ENCODE results near the gene GTPBP8.

GTPBP8 gene

DNA sequence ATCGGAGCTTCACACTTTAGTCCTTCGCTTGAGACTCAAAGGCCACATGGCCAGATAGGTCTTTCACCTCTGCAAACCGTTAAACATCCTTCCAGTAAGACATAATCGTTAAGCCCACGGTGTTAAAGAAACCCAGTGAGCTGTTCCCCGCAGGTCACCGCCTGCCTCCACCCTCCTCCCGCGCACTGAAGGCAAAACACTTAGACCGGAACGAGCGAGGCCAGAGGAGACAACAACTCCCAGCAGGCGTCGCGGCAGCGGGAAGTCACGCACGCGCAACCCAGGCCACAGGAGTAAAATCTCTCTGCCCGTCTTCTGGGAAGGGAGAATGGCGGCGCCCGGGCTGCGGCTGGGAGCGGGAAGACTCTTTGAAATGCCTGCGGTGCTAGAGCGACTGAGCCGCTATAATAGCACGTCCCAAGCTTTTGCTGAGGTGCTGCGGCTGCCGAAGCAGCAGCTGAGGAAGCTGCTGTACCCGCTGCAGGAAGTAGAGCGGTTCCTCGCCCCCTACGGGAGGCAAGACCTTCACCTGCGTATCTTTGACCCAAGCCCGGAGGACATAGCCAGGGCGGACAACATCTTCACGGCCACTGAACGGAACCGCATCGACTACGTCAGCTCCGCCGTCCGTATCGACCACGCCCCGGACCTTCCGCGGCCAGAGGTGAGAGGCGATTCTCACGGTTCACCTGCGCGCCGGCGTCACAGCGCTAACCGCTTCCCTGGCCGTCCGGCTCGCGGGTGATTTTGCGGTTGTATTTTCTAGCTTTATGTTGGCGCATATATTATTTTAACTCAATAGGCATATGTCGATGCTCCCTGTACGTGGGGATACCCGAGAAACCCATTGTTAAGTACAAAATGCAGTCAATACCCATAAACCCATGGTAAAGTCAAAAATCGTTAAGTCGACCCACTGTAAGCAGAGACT lies at the start of gene GTPBP8:
Gene GTPBP8 (plus strand): TSS at position 313 of the 931 bp plus-strand sequence. CDS start 16 bp downstream, at position 329.
- peak; percentile 91 for DNase-seq (ENCODE audit: low read depth)
- TF ChIP-seq, protein P1, sequence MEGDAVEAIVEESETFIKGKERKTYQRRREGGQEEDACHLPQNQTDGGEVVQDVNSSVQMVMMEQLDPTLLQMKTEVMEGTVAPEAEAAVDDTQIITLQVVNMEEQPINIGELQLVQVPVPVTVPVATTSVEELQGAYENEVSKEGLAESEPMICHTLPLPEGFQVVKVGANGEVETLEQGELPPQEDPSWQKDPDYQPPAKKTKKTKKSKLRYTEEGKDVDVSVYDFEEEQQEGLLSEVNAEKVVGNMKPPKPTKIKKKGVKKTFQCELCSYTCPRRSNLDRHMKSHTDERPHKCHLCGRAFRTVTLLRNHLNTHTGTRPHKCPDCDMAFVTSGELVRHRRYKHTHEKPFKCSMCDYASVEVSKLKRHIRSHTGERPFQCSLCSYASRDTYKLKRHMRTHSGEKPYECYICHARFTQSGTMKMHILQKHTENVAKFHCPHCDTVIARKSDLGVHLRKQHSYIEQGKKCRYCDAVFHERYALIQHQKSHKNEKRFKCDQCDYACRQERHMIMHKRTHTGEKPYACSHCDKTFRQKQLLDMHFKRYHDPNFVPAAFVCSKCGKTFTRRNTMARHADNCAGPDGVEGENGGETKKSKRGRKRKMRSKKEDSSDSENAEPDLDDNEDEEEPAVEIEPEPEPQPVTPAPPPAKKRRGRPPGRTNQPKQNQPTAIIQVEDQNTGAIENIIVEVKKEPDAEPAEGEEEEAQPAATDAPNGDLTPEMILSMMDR (IDR thresholded peaks at IDR 0.05; ENCODE audit: insufficient read depth, low read depth, low read length, missing control alignments), result peak; percentile 11
- peak within 1 kb of the TSS; percentile 90 for H3K4me3 ChIP-seq (ENCODE audit: low read length)

GRCh38 chr3:112948346-112948838 lies 42.4 kb upstream of the GTPBP8 start:
- no peak overlapping the region for H3K4me3 ChIP-seq (ENCODE audit: low read length)
- no peak for DNase-seq (ENCODE audit: low read depth)
- TF ChIP-seq, protein P1 (IDR thresholded peaks at IDR 0.05; ENCODE audit: insufficient read depth, low read depth, low read length, missing control alignments), result no peak

GRCh38 chr3:112956351-112956750 lies 34.4 kb upstream of the GTPBP8 start:
- H3K4me3 ChIP-seq (ENCODE audit: low read length), result no peak overlapping the region
- no peak for DNase-seq (ENCODE audit: low read depth)
- TF ChIP-seq, protein P1 (IDR thresholded peaks at IDR 0.05; ENCODE audit: insufficient read depth, low read depth, low read length, missing control alignments), result no peak

GRCh38 chr3:112958811-112959560 lies 31.8 kb upstream of the GTPBP8 start:
- DNase-seq (ENCODE audit: low read depth), result no peak
- TF ChIP-seq, protein P1 (IDR thresholded peaks at IDR 0.05; ENCODE audit: insufficient read depth, low read depth, low read length, missing control alignments), result no peak
- no peak overlapping the region for H3K4me3 ChIP-seq (ENCODE audit: low read length)

GRCh38 chr3:112963683-112964082 lies 27.1 kb upstream of the GTPBP8 start:
- no peak overlapping the region for H3K4me3 ChIP-seq (ENCODE audit: low read length)
- no peak for DNase-seq (ENCODE audit: low read depth)
- TF ChIP-seq, protein P1 (IDR thresholded peaks at IDR 0.05; ENCODE audit: insufficient read depth, low read depth, low read length, missing control alignments), result no peak

- DNase-seq (ENCODE audit: low read depth), result no peak
- TF ChIP-seq, protein P1 (IDR thresholded peaks at IDR 0.05; ENCODE audit: insufficient read depth, low read depth, low read length, missing control alignments), result no peak
- no peak overlapping the region for H3K4me3 ChIP-seq (ENCODE audit: low read length)
Observed at GRCh38 chr3:112965656-112966055, 25.1 kb upstream of the GTPBP8 start.

All from epithelial cell of esophagus (primary cell).